HG02678 (cell line): ENCODE data around the gene UNC93A.
"Not testable (repeated sequence)": the region's sequence is repeated elsewhere in the genome, so short reads cannot be mapped to it uniquely, and the experiment has no call there.

Experiments used
- ATAC-seq: cut with Tn5 transposase; IDR thresholded peaks from one replicate; pipeline ENCODE4 v1.9.1; 2021; ENCODE audit warnings: mild to moderate bottlenecking, moderate library complexity; ENCODE audit not compliant: unreplicated experiment

UNC93A gene

DNA sequence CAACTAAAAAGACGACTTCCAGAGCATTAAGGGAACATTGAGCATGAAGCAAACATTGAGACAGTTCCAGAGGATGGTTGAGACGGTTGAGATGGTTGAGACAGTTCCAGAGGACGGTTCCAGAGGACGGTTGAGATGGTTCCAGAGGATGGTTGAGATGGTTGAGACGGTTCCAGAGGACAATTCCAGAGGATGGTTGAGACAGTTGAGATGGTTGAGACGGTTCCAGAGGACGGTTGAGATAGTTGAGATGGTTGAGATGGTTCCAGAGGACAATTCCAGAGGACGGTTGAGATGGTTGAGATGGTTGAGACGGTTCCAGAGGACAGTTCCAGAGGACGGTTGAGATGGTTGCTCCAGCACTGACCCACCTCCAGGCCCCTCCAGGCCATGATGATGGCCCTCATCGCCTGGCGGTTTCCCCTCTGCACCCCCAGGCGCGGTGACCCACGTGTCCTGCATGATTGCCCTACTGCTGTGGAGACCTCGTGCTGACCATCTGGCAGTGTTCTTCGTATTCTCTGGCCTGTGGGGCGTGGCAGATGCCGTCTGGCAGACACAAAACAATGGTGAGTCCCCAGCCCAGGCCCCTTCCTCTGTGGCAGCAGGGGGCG, 16.3 kb downstream of the UNC93A start:
- ATAC-seq: no peak

DNA sequence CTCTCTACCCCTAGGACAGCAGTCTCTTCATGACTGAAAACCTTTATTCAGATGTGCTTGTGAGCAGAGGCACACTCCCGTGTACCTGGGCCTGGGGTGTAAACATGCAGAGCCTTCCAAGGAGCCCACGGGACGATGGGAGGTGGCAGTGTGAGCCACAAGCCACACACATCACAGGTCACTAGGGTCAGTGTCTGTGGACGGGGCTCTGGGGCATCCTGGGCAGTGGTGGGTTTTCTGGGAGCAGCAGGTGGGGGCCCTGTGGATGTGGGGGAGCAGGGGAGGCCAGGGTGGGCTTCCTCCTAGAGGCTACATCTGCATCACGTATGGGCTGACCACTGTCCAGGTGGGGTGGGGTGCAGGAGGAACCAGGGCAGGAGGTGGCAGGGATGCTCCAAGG, 17.1 kb downstream of the UNC93A start:
- ATAC-seq: no peak

DNA sequence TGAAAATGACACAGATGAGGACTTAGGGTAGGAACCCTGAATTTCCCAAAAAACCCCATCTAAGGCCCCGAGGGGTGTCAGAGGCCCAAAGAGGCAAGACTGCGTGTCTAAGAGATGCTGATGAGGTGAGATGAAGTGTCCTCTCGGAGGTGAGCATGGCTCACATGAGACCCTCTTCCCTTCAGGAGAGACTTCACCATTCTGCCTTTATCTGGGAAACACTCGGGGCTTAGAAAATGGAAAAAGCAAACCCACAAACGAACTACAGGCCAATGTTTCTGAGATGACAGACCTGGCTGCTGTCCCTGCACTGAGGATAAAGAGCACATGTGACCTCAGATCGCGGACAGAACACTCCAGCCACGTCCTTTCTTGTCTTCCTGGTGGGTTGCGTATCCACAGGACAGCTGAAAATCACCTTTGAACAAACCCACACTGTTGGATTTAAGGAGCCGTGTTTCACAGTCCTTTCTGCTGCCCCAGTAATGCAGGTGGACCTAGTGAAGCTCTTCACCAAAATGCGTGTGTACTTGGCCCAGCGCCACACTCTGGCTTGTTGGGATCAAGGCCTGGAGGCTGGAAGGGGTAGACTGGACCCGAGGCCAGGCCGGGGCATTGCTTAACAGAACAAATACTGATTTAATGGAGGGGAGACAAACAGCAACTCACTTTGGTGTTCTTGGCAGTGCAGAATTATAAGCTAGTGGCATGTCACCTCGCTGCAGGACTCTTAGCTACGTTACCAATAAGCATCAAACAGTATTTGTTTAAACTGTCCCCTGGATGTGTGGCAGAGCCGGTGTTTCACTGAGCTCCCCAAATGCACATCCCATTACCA, 18.5 kb downstream of the UNC93A start:
- not testable (repeated sequence) for ATAC-seq

- no peak for ATAC-seq
Observed at GRCh38 chr6:167311286-167311685, 20.2 kb downstream of the UNC93A start.

DNA sequence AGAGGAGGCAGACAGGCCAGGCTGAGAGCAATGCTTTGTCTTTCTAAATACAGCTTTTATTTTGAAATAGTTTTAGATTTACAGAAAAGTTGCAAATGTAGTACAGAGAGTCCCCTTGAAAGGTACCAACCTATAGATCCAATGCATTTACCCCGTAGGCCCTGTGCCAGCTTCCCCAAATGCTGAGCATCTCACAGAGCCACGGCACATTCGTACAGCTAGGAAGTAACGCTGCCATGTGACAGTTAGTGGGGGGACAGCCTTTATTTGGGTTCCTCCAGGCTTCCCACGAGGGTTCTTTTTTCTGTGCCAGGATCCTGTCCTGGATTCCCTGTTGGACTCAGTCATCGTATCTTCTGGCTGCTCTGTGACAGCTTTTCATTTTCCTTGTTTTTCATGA, 20.6 kb downstream of the UNC93A start:
- not testable (repeated sequence) for ATAC-seq

- no peak for ATAC-seq
Observed at GRCh38 chr6:167314180-167314821, 23.2 kb downstream of the UNC93A start.

DNA sequence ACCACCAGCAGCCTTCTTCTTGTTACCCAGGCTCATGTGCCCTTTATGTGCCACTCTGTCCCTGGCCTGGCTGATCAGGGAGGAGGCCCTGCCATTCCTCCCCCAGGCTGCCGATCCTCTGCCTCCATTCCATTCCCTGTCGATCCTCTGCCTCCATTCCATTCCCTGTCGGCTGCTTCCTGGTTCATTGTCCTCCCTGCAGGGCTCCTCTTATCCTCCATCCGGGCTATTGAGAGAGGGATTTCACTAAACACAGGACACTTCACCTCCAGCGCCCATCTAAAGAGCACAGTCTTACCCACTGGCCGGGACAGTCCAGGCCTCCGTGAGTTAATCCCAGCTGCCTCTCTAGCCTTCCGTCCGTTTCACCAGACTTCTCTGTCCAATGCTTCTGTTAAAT, 26.1 kb downstream of the UNC93A start:
- no peak for ATAC-seq

DNA sequence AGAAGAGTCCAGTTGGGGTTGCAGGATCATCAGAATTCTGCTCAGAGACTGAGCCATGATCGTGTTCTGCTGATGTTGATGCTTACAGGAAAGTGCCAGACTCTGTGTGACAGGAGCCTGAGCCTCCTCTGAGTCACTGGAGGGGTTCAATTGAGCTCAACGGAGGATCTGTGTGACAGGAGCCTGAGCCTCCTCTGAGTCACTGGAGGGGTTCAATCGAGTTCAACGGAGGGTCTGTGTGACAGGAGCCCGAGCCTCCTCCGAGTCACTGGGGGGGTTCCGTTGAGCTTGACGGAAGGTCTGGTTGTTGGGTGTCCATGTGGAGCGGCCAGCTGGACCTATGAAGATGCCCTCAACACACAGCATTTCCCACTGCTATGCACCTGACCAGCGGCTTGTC, 27.2 kb downstream of the UNC93A start:
- not testable (repeated sequence) for ATAC-seq

DNA sequence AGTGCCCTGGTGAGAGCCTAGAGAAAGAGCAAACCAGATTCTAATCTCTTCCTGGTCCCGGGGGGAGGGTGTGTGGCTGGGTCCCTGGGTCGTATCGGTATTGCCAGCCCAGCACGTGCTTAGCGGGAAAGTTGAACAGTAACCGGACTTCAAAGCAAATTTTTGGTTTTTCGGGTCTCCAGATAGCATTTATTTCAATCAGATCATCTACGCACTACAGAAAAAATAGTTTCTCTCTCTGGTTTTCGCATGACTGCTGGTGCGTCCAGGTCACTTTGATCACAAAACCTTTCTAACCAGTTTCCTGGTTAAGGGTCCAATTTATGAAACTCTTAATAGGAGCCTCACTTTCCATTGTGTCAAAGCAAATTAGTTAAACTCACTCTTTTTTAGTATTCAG, 27.7 kb downstream of the UNC93A start:
- ATAC-seq: not testable (repeated sequence)

DNA sequence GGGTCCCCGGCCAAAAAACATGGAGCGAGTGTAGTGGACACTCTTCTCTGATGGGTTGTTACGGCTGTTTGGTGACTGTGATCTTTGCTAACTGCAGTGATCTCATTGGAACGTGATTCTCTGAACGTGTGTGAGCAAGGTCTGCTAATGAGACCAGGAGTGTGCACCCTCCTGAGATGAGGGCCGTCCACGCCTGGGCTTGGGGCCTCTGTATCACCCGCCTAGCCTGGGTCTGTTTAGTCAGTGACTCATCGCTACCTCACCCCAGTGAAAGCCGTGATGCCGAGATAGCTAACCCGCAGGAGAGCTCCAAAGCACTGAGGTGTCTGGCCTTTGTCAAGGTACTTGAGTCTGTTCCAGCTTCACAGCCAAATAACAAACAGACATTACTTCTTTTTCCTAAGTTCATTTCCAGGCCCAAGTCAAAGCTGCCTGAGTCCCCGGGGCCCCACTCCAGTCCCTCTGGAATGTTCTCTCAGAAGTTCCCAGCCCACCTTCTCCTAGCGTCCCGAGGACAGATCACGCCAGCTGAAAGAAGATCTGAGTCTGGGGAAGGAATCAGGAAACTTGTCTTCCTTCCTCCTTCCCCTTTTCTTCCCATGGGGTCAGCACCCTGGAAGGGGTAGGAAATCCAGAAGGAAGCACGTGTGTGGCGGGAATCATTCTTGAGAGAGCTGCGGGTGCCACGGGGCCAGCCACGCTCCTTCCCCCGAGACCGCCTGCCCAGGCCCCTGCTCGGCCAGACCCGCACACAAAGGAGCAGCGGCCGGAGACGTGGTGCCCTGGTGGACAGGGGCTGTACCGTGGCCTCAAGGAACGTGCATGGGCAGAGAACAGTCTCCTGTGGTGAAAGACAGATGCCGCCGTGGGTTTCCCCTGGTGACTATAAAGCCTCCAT, 29.0 kb downstream of the UNC93A start:
- not testable (repeated sequence) for ATAC-seq

DNA sequence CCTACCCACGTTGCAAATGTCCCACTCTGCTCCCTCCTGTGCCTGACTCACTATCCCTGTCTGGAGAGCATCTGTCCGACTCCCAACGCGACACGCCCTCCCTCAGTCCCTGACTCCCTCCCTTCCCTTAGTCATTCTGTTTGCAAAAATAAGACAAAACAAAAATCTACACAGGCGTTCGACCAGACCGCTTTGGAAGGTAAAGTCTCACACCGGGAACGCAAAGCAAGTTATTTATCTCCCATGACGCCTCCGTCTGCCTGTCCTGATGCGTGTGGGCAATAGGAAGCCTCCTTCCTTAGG, 29.6 kb downstream of the UNC93A start:
- ATAC-seq: not testable (repeated sequence)

DNA sequence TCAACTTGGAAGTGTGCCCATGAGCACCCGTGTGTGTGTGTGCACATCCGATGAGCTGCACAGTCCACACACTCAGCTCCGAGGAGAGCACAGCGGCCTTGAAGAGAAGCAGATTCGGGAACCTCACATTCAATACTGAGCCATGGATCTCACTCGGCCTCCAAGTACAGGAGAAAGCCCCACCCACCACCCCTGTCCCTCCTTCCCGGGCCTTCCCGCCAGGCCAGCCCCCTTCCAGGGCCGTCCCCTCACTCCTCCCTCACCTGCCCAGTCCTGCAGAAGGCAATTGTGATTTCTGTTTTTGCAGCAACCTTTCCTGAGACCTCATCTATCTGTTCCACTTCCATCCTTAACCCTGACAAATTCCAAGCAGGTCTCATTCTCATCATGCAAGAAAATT, 30.1 kb downstream of the UNC93A start:
- ATAC-seq: not testable (repeated sequence)

DNA sequence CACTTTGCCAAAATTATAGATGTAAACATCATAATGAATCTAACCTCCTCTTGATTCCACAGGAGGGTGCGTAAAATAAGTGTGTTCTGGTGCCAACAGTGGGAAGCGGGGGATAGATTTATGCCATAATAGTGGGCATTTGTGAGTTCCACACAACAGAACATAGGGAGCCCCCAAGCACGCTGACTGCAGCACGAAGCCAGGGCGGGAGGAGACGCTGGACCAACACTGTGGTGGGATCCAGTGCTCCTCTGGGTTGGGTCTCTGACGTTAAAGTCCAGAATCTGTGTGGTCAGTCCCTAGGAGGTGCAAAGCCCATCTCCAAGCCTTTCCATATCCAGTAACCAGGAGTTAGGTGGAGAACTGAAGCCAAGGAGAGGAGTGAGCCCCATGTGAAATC, 32.0 kb downstream of the UNC93A start:
- no peak for ATAC-seq

- no peak for ATAC-seq
Observed at GRCh38 chr6:167324111-167324510, 33.0 kb downstream of the UNC93A start.

GRCh38 chr6:167325766-167326165, 34.7 kb downstream of the UNC93A start:
- ATAC-seq: no peak

DNA sequence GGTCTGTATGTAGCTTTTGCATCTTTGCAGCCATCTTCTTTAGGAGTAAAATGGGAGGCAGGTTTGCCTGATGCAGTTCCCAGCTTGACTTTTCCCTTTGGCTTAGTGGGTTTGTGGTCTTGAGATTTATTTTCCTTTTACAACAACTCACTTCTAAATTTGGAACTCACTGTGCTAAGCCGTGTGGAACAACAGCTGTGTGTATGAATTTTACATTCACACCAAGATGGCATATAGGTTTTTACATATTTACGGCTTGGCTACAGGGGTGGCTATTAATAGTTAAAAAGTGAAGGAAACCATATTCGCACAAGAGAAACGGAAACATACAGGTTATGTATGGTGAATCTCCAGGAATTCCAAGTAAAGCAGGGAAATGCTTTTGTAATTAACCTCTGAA, 36.3 kb downstream of the UNC93A start:
- ATAC-seq: no peak

DNA sequence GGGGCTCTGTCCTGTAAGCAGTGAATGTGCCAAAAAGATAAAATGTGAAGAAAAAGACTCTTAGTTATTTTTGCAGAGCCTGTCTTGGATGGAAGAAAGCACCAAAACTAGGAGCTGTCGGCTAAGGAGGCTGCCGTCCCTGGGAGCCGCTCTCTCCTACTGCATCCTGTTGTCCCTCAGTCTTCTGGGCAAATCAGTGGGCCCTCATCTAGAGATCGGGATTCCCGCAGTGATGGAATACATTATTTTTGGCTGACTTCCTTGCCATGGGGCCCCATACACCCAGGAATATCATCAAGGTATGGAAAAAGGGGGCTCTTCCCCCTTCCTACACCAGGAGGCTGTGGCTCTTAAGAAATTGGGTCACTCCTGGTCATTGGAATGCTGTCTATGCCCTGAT, 37.0 kb downstream of the UNC93A start:
- ATAC-seq: no peak

- ATAC-seq: no peak
Observed at GRCh38 chr6:167329014-167329413, 37.9 kb downstream of the UNC93A start.

GRCh38 chr6:167330750-167331149, 39.6 kb downstream of the UNC93A start:
- ATAC-seq: no peak

DNA sequence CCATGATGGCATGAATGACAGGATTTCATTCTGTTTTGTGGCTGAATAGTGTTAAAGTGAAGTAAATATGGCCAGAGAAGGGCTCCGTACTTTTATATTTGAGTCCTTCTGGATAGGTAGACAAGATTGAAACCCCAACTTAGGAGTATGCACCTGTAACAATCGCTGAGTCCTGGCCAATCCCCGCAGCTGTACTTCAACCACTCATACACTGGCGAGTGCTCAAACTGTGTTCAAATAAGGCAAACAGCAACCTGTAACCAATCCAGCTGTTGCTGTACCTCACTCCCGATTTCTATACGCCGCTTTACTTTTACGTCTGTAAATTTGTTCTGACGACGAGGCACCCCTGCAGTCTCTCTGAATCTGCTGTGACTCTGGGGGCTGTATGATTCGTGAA, 40.5 kb downstream of the UNC93A start:
- no peak for ATAC-seq
